NT2/D1 (cell line): Measurements from ENCODE around the gene KRT75.

Experiments used
- SUZ12 ChIP-seq: IDR thresholded peaks from 2 replicates; pipeline ENCODE4 v1.6.1; 2011; ENCODE audit not compliant: insufficient read length, insufficient read depth; ENCODE audit errors: extremely low read depth
- YY1 ChIP-seq: IDR thresholded peaks from 2 replicates; pipeline ENCODE4 v1.6.1; 2011; ENCODE audit not compliant: insufficient read length, insufficient read depth

GRCh38 chr12:52417740-52418139 is 16.4 kb downstream of the KRT75 start:
- TF ChIP-seq SUZ12: no peak
- TF ChIP-seq YY1: no peak
